ENCODE measurements around the gene EPS15. TPM values are rescaled to one million over a fixed set of nuclear protein-coding genes. Genes with fewer than 3 reads are reported as not detected.
"Not testable (repeated sequence)": the region's sequence is repeated elsewhere in the genome, so short reads cannot be mapped to it uniquely, and the experiment has no call there.

Gene EPS15
- total RNA-seq, 1 experiment from 2014 or later, result 26.3 TPM

DNA sequence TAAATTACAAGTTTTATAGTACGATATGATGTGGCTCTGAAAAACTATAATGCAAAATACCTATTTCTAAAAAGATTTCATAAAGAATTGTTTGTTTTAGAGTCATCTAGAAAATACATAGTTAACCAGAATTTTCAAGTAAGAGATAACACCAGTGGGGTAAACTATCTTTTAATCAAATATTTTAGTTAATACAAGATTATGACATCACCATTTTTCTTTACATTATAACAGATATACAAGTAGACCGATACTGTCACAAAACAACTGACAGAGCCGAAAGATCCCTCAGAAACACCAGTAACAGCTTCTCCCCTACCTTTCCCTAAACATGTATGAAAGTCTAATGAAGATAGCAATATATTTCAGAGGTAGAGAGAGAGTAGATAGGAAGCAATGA is 54.2 kb downstream of the EPS15 start:
- no peaks in the 10 kb centered on the region for H3F3A ChIP-seq (ENCODE audit: low read length, unreplicated experiment)
- ChIA-PET CTCF (no interaction called here), POLR2A (ENCODE audit: unreplicated experiment) (no interaction called here)
- no peak overlapping the region for H3K27ac ChIP-seq (ENCODE audit: low read length)
- H3K4me1 ChIP-seq (ENCODE audit: insufficient read depth, low read length), result no peaks in the 10 kb centered on the region
- H3K27me3 ChIP-seq (ENCODE audit: low read length), result no peaks in the 10 kb centered on the region
- peaks cover 14% of the 10 kb centered on the region; the same call in 1 of the 2 replicates for H3K36me3 ChIP-seq (ENCODE audit: low read depth, low read length)
- intact Hi-C loops (cut with micrococcal nuclease), result no loop called here
- no TSS peak for BruUV-seq (replicated peaks)
- no peaks in the 10 kb centered on the region for H3K9me3 ChIP-seq (ENCODE audit: low read length)
- TF ChIP-seq EZH2phosphoT487 (IDR thresholded peaks at IDR 0.05; ENCODE audit: borderline replicate concordance, low read length) (no peak), EZH2 (IDR thresholded peaks at IDR 0.05; ENCODE audit: low read length, unreplicated experiment) (no peak)
- TF ChIP-seq, protein P1, sequence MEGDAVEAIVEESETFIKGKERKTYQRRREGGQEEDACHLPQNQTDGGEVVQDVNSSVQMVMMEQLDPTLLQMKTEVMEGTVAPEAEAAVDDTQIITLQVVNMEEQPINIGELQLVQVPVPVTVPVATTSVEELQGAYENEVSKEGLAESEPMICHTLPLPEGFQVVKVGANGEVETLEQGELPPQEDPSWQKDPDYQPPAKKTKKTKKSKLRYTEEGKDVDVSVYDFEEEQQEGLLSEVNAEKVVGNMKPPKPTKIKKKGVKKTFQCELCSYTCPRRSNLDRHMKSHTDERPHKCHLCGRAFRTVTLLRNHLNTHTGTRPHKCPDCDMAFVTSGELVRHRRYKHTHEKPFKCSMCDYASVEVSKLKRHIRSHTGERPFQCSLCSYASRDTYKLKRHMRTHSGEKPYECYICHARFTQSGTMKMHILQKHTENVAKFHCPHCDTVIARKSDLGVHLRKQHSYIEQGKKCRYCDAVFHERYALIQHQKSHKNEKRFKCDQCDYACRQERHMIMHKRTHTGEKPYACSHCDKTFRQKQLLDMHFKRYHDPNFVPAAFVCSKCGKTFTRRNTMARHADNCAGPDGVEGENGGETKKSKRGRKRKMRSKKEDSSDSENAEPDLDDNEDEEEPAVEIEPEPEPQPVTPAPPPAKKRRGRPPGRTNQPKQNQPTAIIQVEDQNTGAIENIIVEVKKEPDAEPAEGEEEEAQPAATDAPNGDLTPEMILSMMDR (conservative IDR thresholded peaks at IDR 0.05; ENCODE audit: low read depth, low read length), result no peak
- H3K9ac ChIP-seq (ENCODE audit: low read length), result no peak overlapping the region
- H2AFZ ChIP-seq (ENCODE audit: low read length), result no peak overlapping the region
- no peaks in the 10 kb centered on the region for H4K20me1 ChIP-seq (ENCODE audit: low read length)
- no peak for DNase-seq
- H3K9me2 ChIP-seq (replicated peaks; ENCODE audit: low read length), result no peaks in the 10 kb centered on the region
- ATAC-seq, result no peak
- no peak overlapping the region for H3K4me2 ChIP-seq (ENCODE audit: low read length)
- no peak overlapping the region for H3K4me3 ChIP-seq (ENCODE audit: low read length)
- no peaks in the 10 kb centered on the region for H3K79me2 ChIP-seq (ENCODE audit: low read length)

DNA sequence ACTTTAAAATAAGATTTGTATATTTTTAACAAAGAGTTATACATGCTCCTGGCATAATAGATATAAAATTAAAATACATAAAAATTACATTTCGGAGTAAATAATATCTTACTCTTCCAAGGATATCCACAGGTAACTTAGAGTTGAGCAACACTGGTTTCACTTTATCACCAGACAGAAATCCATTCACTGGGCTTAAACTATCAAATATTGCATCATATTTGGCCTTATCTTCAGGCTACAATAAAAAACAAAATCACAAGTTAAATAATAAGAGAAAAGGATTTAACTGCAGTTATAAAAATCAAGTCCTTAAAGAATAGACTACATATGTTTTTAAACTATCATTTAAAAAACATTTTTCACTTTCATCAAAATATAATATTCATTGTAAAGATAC is 55.5 kb downstream of the EPS15 start:
- no peaks in the 10 kb centered on the region for H3K9me2 ChIP-seq (replicated peaks; ENCODE audit: low read length)
- ATAC-seq (no peak), DNase-seq (no peak)
- POLR2A ChIA-PET (ENCODE audit: unreplicated experiment), result no interaction called here
- H3K27ac ChIP-seq (ENCODE audit: low read length), result no peak overlapping the region
- no peak overlapping the region for H3K4me3 ChIP-seq (ENCODE audit: low read length)
- CTCF ChIA-PET, result no interaction called here
- H2AFZ ChIP-seq (ENCODE audit: low read length), result no peak overlapping the region
- no peak overlapping the region for H3K4me2 ChIP-seq (ENCODE audit: low read length)
- no peaks in the 10 kb centered on the region for H4K20me1 ChIP-seq (ENCODE audit: low read length)
- no TSS peak for BruUV-seq (replicated peaks)
- peaks cover 18% of the 10 kb centered on the region; the same call in 1 of the 2 replicates for H3K36me3 ChIP-seq (ENCODE audit: low read depth, low read length)
- H3K9ac ChIP-seq (ENCODE audit: low read length), result no peak overlapping the region
- H3F3A ChIP-seq (ENCODE audit: low read length, unreplicated experiment), result no peaks in the 10 kb centered on the region
- no peaks in the 10 kb centered on the region for H3K4me1 ChIP-seq (ENCODE audit: insufficient read depth, low read length)
- no peak for TF ChIP-seq EZH2phosphoT487 (IDR thresholded peaks at IDR 0.05; ENCODE audit: borderline replicate concordance, low read length)
- TF ChIP-seq EZH2 (IDR thresholded peaks at IDR 0.05; ENCODE audit: low read length, unreplicated experiment), result no peak
- TF ChIP-seq, protein P1 (conservative IDR thresholded peaks at IDR 0.05; ENCODE audit: low read depth, low read length), result no peak
- no peaks in the 10 kb centered on the region for H3K79me2 ChIP-seq (ENCODE audit: low read length)
- H3K27me3 ChIP-seq (ENCODE audit: low read length), result no peaks in the 10 kb centered on the region
- H3K9me3 ChIP-seq (ENCODE audit: low read length), result no peaks in the 10 kb centered on the region
- intact Hi-C loops (cut with micrococcal nuclease), result no loop called here

DNA sequence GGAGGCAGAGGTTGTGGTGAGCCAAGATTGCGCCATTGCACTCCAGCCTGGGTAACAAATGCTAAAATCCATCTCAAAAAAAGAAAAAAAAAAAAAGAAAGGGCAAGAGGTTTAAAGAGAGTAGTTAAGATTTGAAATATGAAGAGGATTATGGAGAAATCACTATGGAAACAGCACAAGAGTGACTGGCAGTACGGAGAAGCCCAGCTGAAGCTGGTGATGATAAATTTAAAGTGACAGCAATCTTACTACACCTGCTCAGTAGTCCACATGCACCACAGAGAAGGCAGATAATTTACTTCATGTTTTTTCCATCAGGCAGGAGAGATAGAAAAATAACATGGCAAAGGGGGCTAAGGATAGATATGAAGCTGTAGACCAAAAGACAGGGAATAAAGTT is 56.8 kb downstream of the EPS15 start:
- H3K36me3 ChIP-seq (ENCODE audit: low read depth, low read length), result peaks cover 18% of the 10 kb centered on the region; the same call in 1 of the 2 replicates
- not testable (repeated sequence) for ATAC-seq

More for the DNA sequence above, 56.8 kb downstream of the EPS15 start:
- intact Hi-C loops (cut with micrococcal nuclease); H3K4me3 ChIP-seq (ENCODE audit: low read length); DNase-seq; H3K27me3 ChIP-seq (ENCODE audit: low read length); H2AFZ ChIP-seq (ENCODE audit: low read length); CTCF ChIA-PET; H4K20me1 ChIP-seq (ENCODE audit: low read length); H3K4me2 ChIP-seq (ENCODE audit: low read length); H3F3A ChIP-seq (ENCODE audit: low read length, unreplicated experiment); H3K27ac ChIP-seq (ENCODE audit: low read length); BruUV-seq (replicated peaks); H3K9ac ChIP-seq (ENCODE audit: low read length); H3K9me3 ChIP-seq (ENCODE audit: low read length); H3K79me2 ChIP-seq (ENCODE audit: low read length); H3K4me1 ChIP-seq (ENCODE audit: insufficient read depth, low read length); H3K9me2 ChIP-seq (replicated peaks; ENCODE audit: low read length); POLR2A ChIA-PET (ENCODE audit: unreplicated experiment): not testable (repeated sequence)
